ENCODE measurements around the gene CRTC2. TPM values are rescaled to one million over a fixed set of nuclear protein-coding genes. Genes with fewer than 3 reads are reported as not detected.

Gene CRTC2
- total and polyA plus RNA-seq, 9 of the 15 experiments (the other 6 are each of a cell fraction or from before 2014, with no cell fraction given), result 2.7 to 26.4 (median 10.2) TPM

GRCh38 chr1:153946622-153947241, 11.7 kb downstream of the CRTC2 start, which contains the start of gene DENND4B (continued):
- no peak for TF ChIP-seq NCOA2 (IDR thresholded peaks at IDR 0.05; ENCODE audit: partially characterized antibody in 2 of 2)
- TF ChIP-seq ZC3H11A (IDR thresholded peaks at IDR 0.05; ENCODE audit: low read depth, low read length), result no peak
- TF ChIP-seq C11orf30 (IDR thresholded peaks at IDR 0.05; ENCODE audit: low read depth), result 0 out of 2 replicates have a peak, but pooled peaks have one; percentile 10
- peak; percentile 12 for TF ChIP-seq KDM5B (IDR thresholded peaks at IDR 0.05; ENCODE audit: insufficient replicate concordance, low read depth, low read length)
- peak; percentile 2 to 9; a peak in 2 of 4 replicates for TF ChIP-seq MNT (conservative IDR thresholded peaks at IDR 0.05)
- peak in 1 of 2 experiments; percentile 47; a peak in 1 of 4 replicates for TF ChIP-seq HDAC1 (IDR thresholded peaks at IDR 0.05)
- TF ChIP-seq XRCC5 (IDR thresholded peaks at IDR 0.05; ENCODE audit: low read depth, low read length), result peak; percentile 89
- peak; percentile 72 for TF ChIP-seq SP2 (IDR thresholded peaks at IDR 0.05; ENCODE audit: extremely low read depth, low read depth, low read length, poor library complexity, severe bottlenecking)
- TF ChIP-seq SUPT5H (IDR thresholded peaks at IDR 0.05), result 0 out of 2 replicates have a peak, but pooled peaks have one; percentile 39
- peak in 1 of 2 experiments; percentile 63; a peak in 1 of 4 replicates for TF ChIP-seq MLLT1 (IDR thresholded peaks at IDR 0.05)
- TF ChIP-seq POLR3G (IDR thresholded peaks at IDR 0.05; ENCODE audit: extremely low read depth, insufficient read length, insufficient replicate concordance), result no peak
- TF ChIP-seq FIP1L1 (IDR thresholded peaks at IDR 0.05; ENCODE audit: low read depth, low read length, poor library complexity, severe bottlenecking), result peak; percentile 78
- peak; percentile 64 for TF ChIP-seq RBFOX2 (IDR thresholded peaks at IDR 0.05; ENCODE audit: low read depth, low read length)
- peak in 1 of 3 experiments; percentile 48; a peak in 1 of 6 replicates for TF ChIP-seq ZBTB11 (CRISPR knock-in tag; IDR thresholded peaks at IDR 0.05)
- no peak for TF ChIP-seq SAFB2 (IDR thresholded peaks at IDR 0.05; ENCODE audit: borderline replicate concordance, low read depth, low read length, severe bottlenecking)
- peak; percentile 34 for TF ChIP-seq RBM22 (IDR thresholded peaks at IDR 0.05; ENCODE audit: low read depth, low read length, poor library complexity, severe bottlenecking)
- no peak for TF ChIP-seq ZNF668 (CRISPR knock-in tag; IDR thresholded peaks at IDR 0.05)
- TF ChIP-seq MAZ (CRISPR knock-in tag; conservative IDR thresholded peaks at IDR 0.05 in 1 of 2, IDR thresholded peaks at IDR 0.05 in 1 of 2), result peak in 1 of 2 experiments; percentile 82; a peak in 3 of 4 replicates
- TF ChIP-seq STAT5B (CRISPR knock-in tag; IDR thresholded peaks at IDR 0.05), result no peak
- TF ChIP-seq NBN (IDR thresholded peaks at IDR 0.05; ENCODE audit: low read depth), result peak; percentile 74

Measured in K562 (cell line).